ENCODE measurements around the gene SOX12. TPM values are rescaled to one million over a fixed set of nuclear protein-coding genes. Genes with fewer than 3 reads are reported as not detected.
A peak's percentile ranks its signal among the peaks of the same experiment; 100 is the strongest.
"Not testable (repeated sequence)": the region's sequence is repeated elsewhere in the genome, so short reads cannot be mapped to it uniquely, and the experiment has no call there.

SOX12 gene
- total and polyA plus RNA-seq, 8 donors, result 2.9 to 8.8 (median 5.4) TPM

- 80 to 87% methylated on average over 9 of the region's 9 CpGs for WGBS, 2 donors
- DNase-seq (peak in 1 of 6 donors; percentile 25), ATAC-seq (peak in 2 of 4 donors; percentile 10 to 44), FAIRE-seq (no peak)
- H3K36me3 ChIP-seq, result no peaks in the 10 kb centered on the region
- H3K27ac ChIP-seq, result peak overlapping the region in 2 of 4 donors; percentile 68 to 75
- no peak for TF ChIP-seq CTCF (IDR thresholded peaks at IDR 0.05)
- intact Hi-C loops (cut with DNase I), result no loop called here
- no peaks in the 10 kb centered on the region for H3K9me3 ChIP-seq
- peaks cover 10 to 30% (median 10%) of the 10 kb centered on the region in 3 donors for H3K4me1 ChIP-seq
- H3K4me3 ChIP-seq, result no peak overlapping the region
- H3K27me3 ChIP-seq, result no peaks in the 10 kb centered on the region
Measured at GRCh38 chr20:373171-373890, 48.0 kb downstream of the SOX12 start.

GRCh38 chr20:375265-375889 is 50.0 kb downstream of the SOX12 start:
- DNase-seq (no peak), FAIRE-seq (no peak), ATAC-seq (no peak)
- H3K36me3 ChIP-seq, result no peaks in the 10 kb centered on the region
- H3K27ac ChIP-seq, result no peak overlapping the region
- 82 to 92% methylated on average over 10 of the region's 10 CpGs for WGBS, 2 donors
- intact Hi-C loops (cut with DNase I), result no loop called here
- no peaks in the 10 kb centered on the region for H3K27me3 ChIP-seq
- H3K4me3 ChIP-seq, result no peak overlapping the region
- no peaks in the 10 kb centered on the region for H3K9me3 ChIP-seq
- no peak for TF ChIP-seq CTCF (IDR thresholded peaks at IDR 0.05)
- peaks cover 4 to 25% (median 10%) of the 10 kb centered on the region in 3 donors for H3K4me1 ChIP-seq

GRCh38 chr20:376089-376488 is 50.7 kb downstream of the SOX12 start:
- TF ChIP-seq CTCF (IDR thresholded peaks at IDR 0.05), result no peak
- no peaks in the 10 kb centered on the region for H3K9me3 ChIP-seq
- intact Hi-C loops (cut with DNase I), result no loop called here
- no peaks in the 10 kb centered on the region for H3K36me3 ChIP-seq
- WGBS, 2 donors, result 17 to 43% methylated on average over 2 of the region's 2 CpGs
- H3K4me1 ChIP-seq, result peaks cover 0 to 19% (median 10%) of the 10 kb centered on the region in 3 donors
- H3K27ac ChIP-seq, result no peak overlapping the region
- H3K4me3 ChIP-seq, result no peak overlapping the region
- DNase-seq (no peak), ATAC-seq (no peak), FAIRE-seq (no peak)
- no peaks in the 10 kb centered on the region for H3K27me3 ChIP-seq

GRCh38 chr20:376750-377149 is 51.4 kb downstream of the SOX12 start:
- Histone ChIP-seq H3K27me3 (no peaks in the 10 kb centered on the region), H3K9me3 (no peaks in the 10 kb centered on the region), H3K36me3 (no peaks in the 10 kb centered on the region), H3K4me1 (peaks cover 0 to 14% (median 5%) of the 10 kb centered on the region in 3 donors), H3K27ac (no peak overlapping the region), H3K4me3 (no peak overlapping the region)
- 70 to 100% methylated on average over 2 of the region's 2 CpGs for WGBS, 2 donors
- ATAC-seq (no peak), DNase-seq (no peak), FAIRE-seq (no peak)
- intact Hi-C loops (cut with DNase I), result no loop called here
- no peak for TF ChIP-seq CTCF (IDR thresholded peaks at IDR 0.05)

- H3K9me3 ChIP-seq; H3K4me3 ChIP-seq; H3K27me3 ChIP-seq; H3K27ac ChIP-seq; intact Hi-C loops (cut with DNase I); H3K4me1 ChIP-seq; FAIRE-seq; H3K36me3 ChIP-seq; ATAC-seq: not testable (repeated sequence)
- DNase-seq, result peak in 1 of 6 donors; percentile 9
- WGBS, 2 donors, result 88 to 90% methylated on average over 12 of the region's 12 CpGs
Measured at GRCh38 chr20:377578-377977, 52.2 kb downstream of the SOX12 start.

Data from pancreas (tissue), 10 donors.